H1 (cell line): ENCODE measurements around the gene KCNQ2. TPM values are rescaled to one million over a fixed set of nuclear protein-coding genes. Genes with fewer than 3 reads are reported as not detected.
A peak's percentile ranks its signal among the peaks of the same experiment; 100 is the strongest.

Experiments used
- CTCF ChIA-PET: fragments of 300-600 bp; sonication (Branson Sonifier 250); formaldehyde crosslinking; loops from one replicate; lab custom pipeline; 2021; ENCODE audit not compliant: partially characterized antibody; lab: Charles Lee
- POLR2A ChIA-PET: fragments of 300-600 bp; sonication (Branson Sonifier 250); formaldehyde crosslinking; loops from one replicate; lab custom pipeline; 2021; ENCODE audit warnings: inconsistent platforms; ENCODE audit not compliant: partially characterized antibody; lab: Charles Lee
- DNase-seq, 2 experiments: peaks; one replicate each; pipeline versions ENCODE4 v3.0.0 to v3.0.0-alpha.2; 2010 to 2022; ENCODE audit warnings: low spot score in 2 of 2, low read depth in 1 of 2, mixed read lengths in 1 of 2
- FAIRE-seq: peaks from 2 replicates; lab custom pipeline; 2011; peaks lifted over from hg19 to GRCh38; lab: Jason Lieb, UNC
- H2AFZ ChIP-seq: 2 replicates; pipeline ENCODE4 v1.8.1; 2012; ENCODE audit warnings: low read length, inconsistent platforms
- H2AK5ac ChIP-seq: 2 replicates; pipeline ENCODE4 v1.6.1; 2013; ENCODE audit warnings: low read depth, low read length
- H2BK120ac ChIP-seq: replicated peaks from 2 replicates; pipeline ENCODE3; 2013; ENCODE audit warnings: low read depth, low read length, inconsistent platforms
- H2BK12ac ChIP-seq: 2 replicates; pipeline ENCODE4 v1.6.1; 2013; ENCODE audit warnings: low read depth, low read length
- H2BK15ac ChIP-seq: 2 replicates; pipeline ENCODE4 v1.6.1; 2013; ENCODE audit warnings: low read length
- H2BK20ac ChIP-seq: 2 replicates; pipeline ENCODE4 v1.6.1; 2013; ENCODE audit warnings: low read length
- H2BK5ac ChIP-seq: 2 replicates; pipeline ENCODE4 v1.6.1; 2013; ENCODE audit warnings: low read depth, low read length
- H3K14ac ChIP-seq: 2 replicates; pipeline ENCODE4 v1.6.1; 2013; ENCODE audit warnings: inconsistent platforms; ENCODE audit not compliant: insufficient read length
- H3K18ac ChIP-seq: 2 replicates; pipeline ENCODE4 v1.6.1; 2013; ENCODE audit warnings: low read length; ENCODE audit errors: extremely low read depth
- H3K23ac ChIP-seq: 2 replicates; pipeline ENCODE4 v1.6.1; 2013; ENCODE audit warnings: inconsistent platforms; ENCODE audit not compliant: insufficient read length
- H3K23me2 ChIP-seq: 2 replicates; pipeline ENCODE4 v1.6.1; 2013; ENCODE audit warnings: low read depth, low read length
- H3K27ac ChIP-seq: 2 replicates; pipeline ENCODE4 v1.6.1; 2011; ENCODE audit warnings: low read depth, low read length, inconsistent platforms
- H3K27me3 ChIP-seq, 4 experiments: replicated peaks in 1 of 4; 1 replicate in 1 of 4; 2 replicates in 3 of 4; pipeline versions ENCODE4 v1.6.1 to v1.8.1; 2011 to 2013; ENCODE audit warnings: low read length in 3 of 4, mild to moderate bottlenecking in 3 of 4, inconsistent platforms in 2 of 4, mixed read lengths in 2 of 4, moderate library complexity in 1 of 4; ENCODE audit not compliant: control insufficient read depth in 3 of 4, insufficient read depth in 3 of 4; ENCODE audit errors: extremely low read depth in 1 of 4
- H3K36me3 ChIP-seq, 4 experiments: 2 replicates each; pipeline versions ENCODE4 v1.6.1 to v1.8.1; 2011 to 2013; ENCODE audit warnings: mild to moderate bottlenecking in 4 of 4, low read length in 3 of 4, moderate library complexity in 2 of 4, control low read depth in 1 of 4, inconsistent platforms in 1 of 4; ENCODE audit not compliant: insufficient read depth in 4 of 4, control insufficient read depth in 2 of 4
- H3K4ac ChIP-seq: replicated peaks from 2 replicates; pipeline ENCODE3; 2013; ENCODE audit warnings: low read length, low read depth, mixed read lengths, inconsistent platforms; ENCODE audit not compliant: insufficient read length
- H3K4me1 ChIP-seq, 4 experiments: replicated peaks in 1 of 4; 1 replicate in 1 of 4; 2 replicates in 3 of 4; pipeline versions ENCODE4 v1.6.1 to v1.8.1; 2011 to 2013; ENCODE audit warnings: low read length in 3 of 4, inconsistent platforms in 2 of 4, mixed read lengths in 1 of 4; ENCODE audit not compliant: insufficient read depth in 4 of 4, control insufficient read depth in 3 of 4
- H3K4me2 ChIP-seq, 2 experiments: 2 replicates each; pipeline versions ENCODE4 v1.6.1 to v1.8.1; 2011 to 2013; ENCODE audit warnings: low read depth in 2 of 2, low read length in 2 of 2, control low read depth in 1 of 2, inconsistent platforms in 1 of 2, mild to moderate bottlenecking in 1 of 2; ENCODE audit not compliant: insufficient read depth in 1 of 2
- H3K4me3 ChIP-seq, 4 experiments: fragments of 200-600, 300-600 bp in 1 of 4; sonication (generic), shearing (Covaris generic), sonication (Bioruptor Twin) in 1 of 4; 2 replicates each; pipeline versions ENCODE4 v1.5.1 to v1.8.1; 2011 to 2016; ENCODE audit warnings: low read length in 4 of 4, low read depth in 3 of 4, control low read depth in 2 of 4, inconsistent platforms in 2 of 4, mild to moderate bottlenecking in 2 of 4, mixed read lengths in 1 of 4, moderate library complexity in 1 of 4; ENCODE audit not compliant: insufficient read depth in 2 of 4; ENCODE audit errors: extremely low read depth in 1 of 4
- H3K56ac ChIP-seq: replicated peaks from 2 replicates; pipeline ENCODE3; 2013; ENCODE audit warnings: low read depth, mild to moderate bottlenecking, mixed read lengths, low read length, inconsistent platforms; ENCODE audit not compliant: insufficient read length
- H3K79me1 ChIP-seq: 2 replicates; pipeline ENCODE4 v1.6.1; 2013; ENCODE audit warnings: low read depth, low read length, control low read depth
- H3K79me2 ChIP-seq, 2 experiments: 2 replicates each; pipeline versions ENCODE4 v1.6.1 to v1.8.1; 2012 to 2013; ENCODE audit warnings: low read length in 2 of 2, mild to moderate bottlenecking in 2 of 2, inconsistent platforms in 1 of 2; ENCODE audit not compliant: insufficient read depth in 2 of 2, control insufficient read depth in 1 of 2
- H3K9ac ChIP-seq, 4 experiments: replicated peaks in 1 of 4; 1 replicate in 1 of 4; 2 replicates in 3 of 4; pipeline versions ENCODE4 v1.6.1 to v1.8.1; 2011 to 2013; ENCODE audit warnings: low read depth in 3 of 4, low read length in 3 of 4, control low read depth in 2 of 4, mild to moderate bottlenecking in 2 of 4, moderate library complexity in 2 of 4, inconsistent platforms in 1 of 4; ENCODE audit errors: extremely low read depth in 1 of 4
- H3K9me3 ChIP-seq, 2 experiments: 2 replicates each; pipeline versions ENCODE4 v1.6.1 to v1.8.1; 2012 to 2013; ENCODE audit warnings: mild to moderate bottlenecking in 2 of 2, moderate library complexity in 2 of 2, control low read depth in 1 of 2, inconsistent platforms in 1 of 2, low read depth in 1 of 2, low read length in 1 of 2, mixed read lengths in 1 of 2; ENCODE audit not compliant: insufficient read depth in 2 of 2
- H4K20me1 ChIP-seq, 2 experiments: replicated peaks in 1 of 2; 2 replicates each; pipeline versions ENCODE3 to v1.8.1; 2011 to 2013; ENCODE audit warnings: inconsistent platforms in 2 of 2, low read length in 2 of 2, mild to moderate bottlenecking in 1 of 2; ENCODE audit not compliant: insufficient read depth in 2 of 2, control insufficient read depth in 1 of 2
- H4K5ac ChIP-seq: 2 replicates; pipeline ENCODE4 v1.6.1; 2013; ENCODE audit warnings: low read length, low read depth, mixed read lengths, inconsistent platforms; ENCODE audit not compliant: insufficient read length
- H4K8ac ChIP-seq: 2 replicates; pipeline ENCODE4 v1.8.0; 2013; ENCODE audit warnings: mild to moderate bottlenecking, moderate library complexity, low read length, inconsistent platforms; ENCODE audit not compliant: insufficient read depth; ENCODE audit errors: extremely low read depth
- H4K91ac ChIP-seq: replicated peaks from 2 replicates; pipeline ENCODE3; 2013; ENCODE audit warnings: low read length, mixed read lengths, inconsistent platforms; ENCODE audit not compliant: insufficient read length
- ASH2L ChIP-seq: fragments of 200-600, 300-600 bp; sonication (generic); IDR thresholded peaks from one replicate; pipeline ENCODE4 v1.7.1; 2017; ENCODE audit warnings: low read length
- BACH1 ChIP-seq: IDR thresholded peaks from 2 replicates; pipeline ENCODE4 v1.6.1; 2012; ENCODE audit warnings: low read length, improper control_type of control experiment
- BCL11A ChIP-seq, 2 experiments: IDR thresholded peaks; one replicate each; pipeline ENCODE4 v1.6.1; 2011; ENCODE audit warnings: low read depth in 2 of 2, low read length in 2 of 2, mild to moderate bottlenecking in 2 of 2
- BRCA1 ChIP-seq: IDR thresholded peaks from 2 replicates; pipeline ENCODE4 v1.6.1; 2012; ENCODE audit warnings: low read depth, low read length, improper control_type of control experiment
- EZH2 ChIP-seq: fragments of 200-600 bp; sonication (generic); IDR thresholded peaks from 2 replicates; pipeline ENCODE4 v1.7.1; 2012; ENCODE audit warnings: low read depth, mild to moderate bottlenecking, moderate library complexity, low read length, inconsistent platforms; ENCODE audit not compliant: severe bottlenecking
- FOSL1 ChIP-seq: IDR thresholded peaks from 2 replicates; pipeline ENCODE4 v1.6.1; 2011; ENCODE audit warnings: mild to moderate bottlenecking, low read depth, low read length, moderate library complexity; ENCODE audit not compliant: insufficient read depth
- KDM1A ChIP-seq: fragments of 200-600, 300-600 bp; sonication (generic); IDR thresholded peaks from 2 replicates; pipeline ENCODE4 v1.7.1; 2016; ENCODE audit warnings: mild to moderate bottlenecking, low read length, borderline replicate concordance
- POLR2A ChIP-seq, 2 experiments: IDR thresholded peaks; 1 replicate in 1 of 2; 2 replicates in 1 of 2; pipeline ENCODE4 v1.6.1; 2011; ENCODE audit warnings: low read depth in 2 of 2, low read length in 2 of 2, mild to moderate bottlenecking in 2 of 2; ENCODE audit errors: control extremely low read depth in 1 of 2
- SP4 ChIP-seq: IDR thresholded peaks from 2 replicates; pipeline ENCODE4 v1.6.1; 2012; ENCODE audit warnings: low read length, inconsistent platforms
- TAF7 ChIP-seq: optimal IDR thresholded peaks from 2 replicates; pipeline ENCODE3; 2011; ENCODE audit warnings: low read depth, mild to moderate bottlenecking, inconsistent platforms, low read length, moderate library complexity, borderline replicate concordance
- TCF12 ChIP-seq: IDR thresholded peaks from 2 replicates; pipeline ENCODE4 v1.6.1; 2011; ENCODE audit warnings: low read depth, mild to moderate bottlenecking, low read length
- WGBS, 2 experiments: shearing (Covaris generic) in 1 of 2; methylation state at CpG; one replicate each; pipeline versions ENCODE4 v1.1.6 to v1.1.7; 2013 to 2015; ENCODE audit warnings: low lambda C conversion rate in 2 of 2, mixed read lengths in 2 of 2, inconsistent platforms in 1 of 2, low coverage in 1 of 2, missing lambda C conversion rate in 1 of 2; ENCODE audit not compliant: insufficient replicate concordance in 2 of 2, insufficient coverage in 1 of 2, insufficient read length in 1 of 2; ENCODE audit errors: extremely low coverage in 1 of 2, missing lambda C conversion rate in 1 of 2; 5-methylcytosine and 5-hydroxymethylcytosine counted together
- polyA plus RNA-seq, 7 experiments: library from polyadenylated mRNA; depleted of rRNA in 3 of 7; stranded (reverse) in 5 of 7; unstranded in 2 of 7; fragments of >200 nt in 5 of 7; fragments of 200-250 nt in 2 of 7; gene quantifications; 1 replicate in 5 of 7; 2 replicates in 1 of 7; 4 replicates in 1 of 7; pipeline versions ENCODE4 v1.2.1 to v1.2.3, GENCODE V29; 2011 to 2013; ENCODE audit warnings: missing spikeins in 2 of 7, mixed read lengths in 2 of 7
- total RNA-seq: library from RNA; stranded (reverse); fragmentation: NEBNext Ultra II Directional; extraction: Animal tissue kit (Norgen Biotek cat#: 25700); gene quantifications from 2 replicates; pipeline ENCODE4 v1.2.1, GENCODE V29; 2021

Gene KCNQ2
- total and polyA plus RNA-seq, 2 of the 8 experiments (the other 6 are each of a cell fraction or from before 2014, with no cell fraction given), result 82.6 to 243 TPM

DNA sequence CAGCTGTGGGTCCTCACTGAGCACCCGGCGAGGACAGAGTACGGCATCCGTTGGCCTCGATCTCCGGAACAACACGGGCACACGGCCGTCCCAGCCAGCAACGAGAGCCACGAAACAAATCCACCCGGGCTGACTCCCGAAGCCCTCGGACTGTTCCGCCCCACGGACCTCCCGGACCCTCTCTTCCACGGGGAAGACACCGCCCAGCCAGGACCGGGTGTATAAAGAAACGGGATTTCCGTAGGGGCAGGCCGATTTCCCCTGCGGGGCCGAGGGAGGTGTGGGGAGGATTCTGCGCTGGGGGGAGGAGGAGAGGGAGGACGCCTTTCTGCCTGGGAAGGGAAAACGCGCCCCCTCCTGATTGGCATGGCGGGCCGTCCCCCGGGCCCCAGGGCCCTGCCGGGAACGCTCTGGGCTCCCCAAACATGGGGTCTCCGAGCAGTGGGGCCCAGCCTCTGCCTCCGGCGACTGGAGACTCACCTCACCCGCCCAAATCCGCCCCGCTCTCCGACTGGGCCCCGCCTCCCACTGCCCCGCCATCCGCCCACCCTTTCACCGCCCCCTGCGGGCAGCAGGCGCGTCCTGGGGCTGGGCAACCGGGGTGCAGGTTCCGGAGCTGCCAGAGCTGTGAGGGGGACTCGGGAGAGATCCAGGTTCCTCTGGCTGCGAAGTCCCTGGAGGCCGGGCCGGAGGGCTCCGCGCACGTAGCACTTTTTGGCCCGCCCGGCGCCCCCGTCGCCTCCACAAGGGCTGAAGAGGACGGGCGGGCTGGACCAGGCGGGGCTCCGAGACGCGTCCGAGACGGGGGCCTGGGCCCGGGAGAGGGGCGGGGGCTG, 47.4 kb upstream of the KCNQ2 start:
- no peak for FAIRE-seq
- peak overlapping the region; percentile 71 for H3K18ac ChIP-seq
- TF ChIP-seq KDM1A (0 out of 2 replicates have a peak, but pooled peaks have one; percentile 5), BCL11A (IDR thresholded peaks at IDR 0.05; ENCODE audit: low read depth in 2 of 2, low read length in 2 of 2) (no peak), TCF12 (no peak), POLR2A (IDR thresholded peaks at IDR 0.05; ENCODE audit: control extremely low read depth in 1 of 2, low read depth in 2 of 2, low read length in 2 of 2) (peak in 1 of 2 experiments; percentile 36; a peak in 1 of 3 replicates), BACH1 (no peak), EZH2 (peak; percentile 12), ASH2L (peak; percentile 43), FOSL1 (no peak), TAF7 (peak; percentile 40), SP4 (peak; percentile 38; the same call in 1 of the 2 replicates), BRCA1 (no peak)

More for the DNA sequence above, 47.4 kb upstream of the KCNQ2 start:
- 0 out of 2 replicates have a peak overlapping the region, but pooled peaks have one; percentile 75 for H2BK12ac ChIP-seq
- peak overlapping the region; percentile 16 for H3K56ac ChIP-seq
- H3K23me2 ChIP-seq, result peaks cover 17% of the 10 kb centered on the region; the same call in 1 of the 2 replicates
- peaks cover 0 to 21% (median 10%) of the 10 kb centered on the region in 4 experiments; a peak in 5 of 7 replicates for H3K4me1 ChIP-seq
- H3K14ac ChIP-seq, result no peak overlapping the region
- ChIA-PET POLR2A (interaction anchor here (1.0 to 4.6 kb wide), 14 partner anchors 9 to 317 kb away, joined by 3 to 59 read pairs (median 4); partner anchors contain the start of genes PTK6 and SRMS), CTCF (interaction anchor here (0.6 to 3.5 kb wide), 7 partner anchors 12 to 122 kb away, joined by 3 to 31 read pairs (median 4); partner anchors contain the start of gene PTK6)
- H4K8ac ChIP-seq, result peak overlapping the region; percentile 80
- H2BK120ac ChIP-seq, result peak overlapping the region; percentile 13
- H3K36me3 ChIP-seq, result peaks cover 0 to 14% (median 0%) of the 10 kb centered on the region in 4 experiments; a peak in 2 of 8 replicates
- H2BK20ac ChIP-seq, result no peak overlapping the region
- H3K23ac ChIP-seq, result no peak overlapping the region
- H2AFZ ChIP-seq, result no peak overlapping the region
- 9% methylated on average over 42 of the region's 72 CpGs; no CpG with 5 or more reads in 1 of the 2 experiments for WGBS, 2 experiments
- peaks cover 7% of the 10 kb centered on the region; the same call in 1 of the 2 replicates for H3K79me1 ChIP-seq
- H3K79me2 ChIP-seq, result peaks cover 0 to 4% of the 10 kb centered on the region in 2 experiments; a peak in 1 of 4 replicates
- H3K9ac ChIP-seq, result peak overlapping the region; percentile 25 to 45 (median 30); a peak in 5 of 7 replicates
- H4K20me1 ChIP-seq, result peaks cover 3 to 22% of the 10 kb centered on the region in 2 experiments
- no peaks in the 10 kb centered on the region for H3K9me3 ChIP-seq
- H4K5ac ChIP-seq, result no peak overlapping the region
- H3K4me3 ChIP-seq, result peak overlapping the region; percentile 66 to 99 (median 88)
- peak overlapping the region; percentile 93 for H4K91ac ChIP-seq
- peaks cover 0 to 6% (median under 1%) of the 10 kb centered on the region in 4 experiments; a peak in 2 of 7 replicates for H3K27me3 ChIP-seq
- peak overlapping the region; percentile 59; the same call in 1 of the 2 replicates for H2AK5ac ChIP-seq
- H3K27ac ChIP-seq, result no peak overlapping the region
- peak in 1 of 2 experiments; percentile 86 for DNase-seq
- H3K4me2 ChIP-seq, result peak overlapping the region; percentile 67 to 78
- H3K4ac ChIP-seq, result no peak overlapping the region
- H2BK5ac ChIP-seq, result peak overlapping the region; percentile 66; the same call in 1 of the 2 replicates
- H2BK15ac ChIP-seq, result peak overlapping the region; percentile 9; the same call in 1 of the 2 replicates
